Glutamatergic neuron (in vitro differentiated cells): ENCODE results near the gene RNF126. TPM values are rescaled to one million over a fixed set of nuclear protein-coding genes. Genes with fewer than 3 reads are reported as not detected.
A peak's percentile ranks its signal among the peaks of the same experiment; 100 is the strongest.

Experiments
- DNase-seq: peaks from one replicate; pipeline ENCODE4 v3.0.0; 2022
- H3K27ac Mint-ChIP-seq: one replicate; pipeline ENCODE4 v1.8.0; 2020; ENCODE audit warnings: mild to moderate bottlenecking, mixed read lengths, inconsistent platforms; ENCODE audit not compliant: unreplicated experiment
- H3K27me3 Mint-ChIP-seq: one replicate; pipeline ENCODE4 v1.8.0; 2020; ENCODE audit warnings: mild to moderate bottlenecking, moderate library complexity, mixed read lengths, inconsistent platforms; ENCODE audit not compliant: unreplicated experiment
- H3K36me3 Mint-ChIP-seq: one replicate; pipeline ENCODE4 v1.8.0; 2020; ENCODE audit warnings: mild to moderate bottlenecking, mixed read lengths, inconsistent platforms; ENCODE audit not compliant: unreplicated experiment
- H3K4me1 Mint-ChIP-seq: one replicate; pipeline ENCODE4 v1.8.0; 2020; ENCODE audit warnings: mild to moderate bottlenecking, low read depth, mixed read lengths, inconsistent platforms; ENCODE audit not compliant: unreplicated experiment
- H3K4me3 Mint-ChIP-seq: one replicate; pipeline ENCODE4 v1.8.0; 2020; ENCODE audit warnings: mild to moderate bottlenecking, mixed read lengths, inconsistent platforms; ENCODE audit not compliant: unreplicated experiment
- H3K9me3 Mint-ChIP-seq: one replicate; pipeline ENCODE4 v1.8.0; 2020; ENCODE audit warnings: mild to moderate bottlenecking, moderate library complexity, mixed read lengths, inconsistent platforms; ENCODE audit not compliant: unreplicated experiment
- total RNA-seq: library from RNA; stranded (reverse); fragmentation: NEBNext Ultra II Directional; extraction: Animal tissue kit (Norgen Biotek cat#: 25700); gene quantifications from one replicate; pipeline ENCODE4 v1.2.1, GENCODE V29; 2021; ENCODE audit not compliant: unreplicated experiment
- TF ChIP-seq, protein P1 (sequence below): fragments of 200-600 bp; sonication (generic); IDR thresholded peaks from one replicate; pipeline ENCODE4 v1.5.0; 2021; ENCODE audit not compliant: partially characterized antibody, unreplicated experiment

The RNF126 gene
- total RNA-seq, 1 donor from 2014 or later, result 51.7 TPM

DNA sequence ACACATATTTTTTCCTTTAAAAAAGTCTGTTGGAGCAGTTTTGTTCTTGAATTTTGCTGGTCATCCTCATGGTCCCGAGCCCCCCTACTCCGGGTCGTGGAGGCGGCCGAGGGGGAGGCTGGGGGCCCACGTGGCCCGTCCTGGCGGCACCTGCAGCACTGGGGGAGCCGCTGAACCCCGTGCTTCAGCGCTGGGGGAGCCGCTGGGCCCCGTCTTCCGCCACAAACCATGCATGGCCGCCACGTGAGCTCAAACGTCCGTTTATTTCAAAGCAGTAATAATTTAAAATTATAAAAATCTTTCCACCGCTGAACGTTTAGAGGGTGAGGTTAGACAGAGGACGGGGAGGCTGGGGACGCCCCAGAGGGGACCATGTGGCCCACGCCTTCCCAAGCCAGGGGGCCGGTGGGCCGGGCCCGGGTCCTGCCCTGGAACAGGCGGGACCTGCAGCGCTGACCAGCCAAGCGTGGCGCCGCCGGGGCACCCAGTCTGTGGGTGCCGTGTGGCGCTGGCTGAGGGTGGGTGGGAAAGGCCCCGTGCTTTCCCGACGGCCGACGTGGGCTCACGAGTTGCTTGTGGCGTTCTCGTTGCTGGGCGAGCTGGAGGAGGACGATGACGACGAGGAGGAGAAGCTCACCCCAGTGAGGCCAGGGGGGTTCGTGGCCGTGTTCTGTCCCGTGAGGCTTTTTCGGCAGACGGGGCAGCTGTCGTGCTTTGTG is 15.3 kb downstream of the RNF126 start:
- TF ChIP-seq, protein P1, sequence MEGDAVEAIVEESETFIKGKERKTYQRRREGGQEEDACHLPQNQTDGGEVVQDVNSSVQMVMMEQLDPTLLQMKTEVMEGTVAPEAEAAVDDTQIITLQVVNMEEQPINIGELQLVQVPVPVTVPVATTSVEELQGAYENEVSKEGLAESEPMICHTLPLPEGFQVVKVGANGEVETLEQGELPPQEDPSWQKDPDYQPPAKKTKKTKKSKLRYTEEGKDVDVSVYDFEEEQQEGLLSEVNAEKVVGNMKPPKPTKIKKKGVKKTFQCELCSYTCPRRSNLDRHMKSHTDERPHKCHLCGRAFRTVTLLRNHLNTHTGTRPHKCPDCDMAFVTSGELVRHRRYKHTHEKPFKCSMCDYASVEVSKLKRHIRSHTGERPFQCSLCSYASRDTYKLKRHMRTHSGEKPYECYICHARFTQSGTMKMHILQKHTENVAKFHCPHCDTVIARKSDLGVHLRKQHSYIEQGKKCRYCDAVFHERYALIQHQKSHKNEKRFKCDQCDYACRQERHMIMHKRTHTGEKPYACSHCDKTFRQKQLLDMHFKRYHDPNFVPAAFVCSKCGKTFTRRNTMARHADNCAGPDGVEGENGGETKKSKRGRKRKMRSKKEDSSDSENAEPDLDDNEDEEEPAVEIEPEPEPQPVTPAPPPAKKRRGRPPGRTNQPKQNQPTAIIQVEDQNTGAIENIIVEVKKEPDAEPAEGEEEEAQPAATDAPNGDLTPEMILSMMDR, result no peak
- no peak overlapping the region for H3K4me3 Mint-ChIP-seq
- no peaks in the 10 kb centered on the region for H3K4me1 Mint-ChIP-seq
- H3K27me3 Mint-ChIP-seq, result peaks cover 4% of the 10 kb centered on the region
- peaks cover 3% of the 10 kb centered on the region for H3K9me3 Mint-ChIP-seq
- H3K36me3 Mint-ChIP-seq, result no peaks in the 10 kb centered on the region
- H3K27ac Mint-ChIP-seq, result no peak overlapping the region
- no peak for DNase-seq

DNA sequence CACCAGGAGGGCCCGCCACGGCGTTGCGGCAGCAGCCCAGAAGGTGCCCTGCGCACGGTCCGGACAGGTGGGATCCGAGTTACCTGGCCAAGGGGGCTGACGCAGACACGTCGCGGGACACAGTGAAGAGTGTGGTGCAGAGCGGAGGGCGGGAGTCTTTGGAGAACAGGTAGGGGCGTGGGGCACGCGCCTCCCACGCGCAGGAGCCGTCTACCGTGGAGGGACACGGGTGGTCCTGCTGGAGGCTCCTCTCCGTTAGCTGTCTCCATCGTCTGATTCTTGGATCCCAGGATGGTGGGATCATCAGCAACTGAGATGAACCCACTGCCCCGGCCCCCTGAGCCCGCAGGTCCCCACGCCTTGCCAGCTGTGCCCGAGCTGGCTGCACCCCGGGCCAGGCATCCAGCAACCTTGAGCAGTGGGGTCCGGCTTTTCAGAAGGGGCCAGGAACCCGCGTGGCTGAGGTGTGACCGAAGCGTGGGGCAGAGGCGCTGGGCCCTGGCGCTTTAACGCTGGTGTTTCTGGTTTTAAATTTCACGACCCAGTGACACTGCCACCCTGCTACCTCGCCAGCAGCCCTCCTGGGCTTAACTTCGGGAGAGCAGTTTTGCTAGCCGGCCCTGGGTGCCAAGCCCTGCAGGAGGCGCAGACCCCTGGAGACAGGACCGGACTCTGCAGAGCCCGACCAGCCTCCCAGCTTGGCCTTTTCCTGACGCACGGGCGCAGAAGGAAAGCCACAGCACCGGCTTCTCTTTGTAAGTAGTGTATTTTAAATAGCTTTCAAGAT is 16.0 kb downstream of the RNF126 start:
- Mint-ChIP-seq H3K9me3 (peaks cover 3% of the 10 kb centered on the region), H3K4me3 (no peak overlapping the region), H3K4me1 (no peaks in the 10 kb centered on the region), H3K27me3 (peaks cover 4% of the 10 kb centered on the region), H3K36me3 (no peaks in the 10 kb centered on the region), H3K27ac (no peak overlapping the region)
- TF ChIP-seq, protein P1, result no peak
- no peak for DNase-seq

DNA sequence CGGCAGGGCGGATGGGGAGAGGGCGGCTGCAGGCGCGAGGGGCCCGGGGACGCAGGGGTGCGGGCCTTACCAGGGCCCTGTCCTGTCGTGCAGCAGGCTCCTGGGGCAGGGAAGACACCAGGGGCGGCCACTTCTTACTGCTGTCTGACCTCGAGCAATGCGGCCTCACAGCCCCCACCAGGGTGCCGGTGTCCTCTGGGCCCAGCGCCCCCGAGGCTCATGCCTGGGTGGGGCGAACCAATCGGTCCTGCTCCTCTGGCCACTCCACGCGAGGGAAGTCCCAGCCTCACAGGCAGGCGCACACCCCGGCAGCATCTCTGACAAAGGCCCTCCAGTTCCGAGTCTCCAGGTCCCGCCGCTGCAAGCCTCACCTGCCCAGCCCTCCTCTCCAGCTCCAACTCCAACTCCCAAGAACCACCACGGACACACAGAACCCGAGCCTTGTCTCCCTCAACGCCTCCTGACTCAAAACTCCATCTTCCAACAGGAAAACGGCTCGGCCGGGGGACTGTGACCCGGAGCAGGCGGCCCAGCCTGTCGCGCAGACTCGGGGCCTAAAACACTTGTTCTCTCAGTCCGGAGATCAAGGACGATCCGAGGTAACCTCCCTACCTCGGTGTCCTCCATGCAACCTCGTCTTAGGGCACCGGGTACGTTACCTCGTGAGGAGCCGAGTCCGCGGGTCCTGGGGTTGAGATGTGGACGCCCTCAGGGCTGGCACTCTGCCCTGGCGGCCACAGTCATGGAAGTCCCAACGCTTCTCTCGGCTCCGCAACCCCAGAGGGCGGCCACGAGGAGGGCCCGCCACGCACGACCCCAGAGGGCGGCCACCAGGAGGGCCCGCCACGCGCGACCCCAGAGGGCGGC is 16.9 kb downstream of the RNF126 start:
- no peak for DNase-seq
- Mint-ChIP-seq H3K27me3 (peaks cover 5% of the 10 kb centered on the region), H3K36me3 (no peaks in the 10 kb centered on the region), H3K27ac (peak overlapping the region; percentile 52), H3K4me1 (no peaks in the 10 kb centered on the region), H3K4me3 (no peak overlapping the region), H3K9me3 (peaks cover 3% of the 10 kb centered on the region)
- TF ChIP-seq, protein P1, result no peak

DNA sequence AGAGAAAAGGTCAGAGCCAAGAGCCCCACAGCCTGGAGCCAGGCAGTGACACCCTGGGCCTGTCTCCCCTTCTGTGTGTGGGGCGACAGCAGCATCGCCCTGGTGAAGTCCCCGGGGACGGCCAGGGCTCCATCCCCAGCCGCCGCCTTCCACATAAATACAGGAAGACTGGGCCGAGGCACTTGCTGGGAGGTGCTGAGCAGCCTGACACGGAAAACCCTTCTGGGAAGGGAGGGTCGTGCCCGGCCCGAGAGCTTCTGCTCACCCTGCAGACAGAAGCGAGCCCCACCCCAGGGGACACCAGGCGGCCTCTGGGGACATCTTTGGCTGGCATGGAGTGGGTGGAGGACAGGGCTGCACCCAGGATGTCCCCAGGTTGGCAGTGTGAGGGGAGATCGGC is 18.2 kb downstream of the RNF126 start:
- H3K4me1 Mint-ChIP-seq, result no peaks in the 10 kb centered on the region
- no peak overlapping the region for H3K27ac Mint-ChIP-seq
- no peak overlapping the region for H3K4me3 Mint-ChIP-seq
- DNase-seq, result no peak
- peaks cover 7% of the 10 kb centered on the region for H3K27me3 Mint-ChIP-seq
- peaks cover 2% of the 10 kb centered on the region for H3K9me3 Mint-ChIP-seq
- no peaks in the 10 kb centered on the region for H3K36me3 Mint-ChIP-seq
- TF ChIP-seq, protein P1, result no peak
